SU-DHL-6 (cell line): ENCODE results near the gene DISP3.

Experiments used
- CTCF ChIP-seq: fragments of 200-600 bp; sonication (generic); IDR thresholded peaks from one replicate; pipeline ENCODE4 v1.5.1; 2017; ENCODE audit warnings: antibody characterized with exemption, mild to moderate bottlenecking, low read length, moderate library complexity; ENCODE audit not compliant: insufficient read depth, poor library complexity, severe bottlenecking
- EZH2phosphoT487 ChIP-seq: fragments of 200-600 bp; sonication (generic), shearing (Covaris generic); conservative IDR thresholded peaks from 2 replicates; pipeline ENCODE4 v1.6.1; 2018; ENCODE audit warnings: mild to moderate bottlenecking, antibody characterized with exemption, low read length, moderate library complexity, mixed read lengths

GRCh38 chr1:11569551-11569950 lies 90.6 kb downstream of the DISP3 start:
- TF ChIP-seq CTCF (no peak), EZH2phosphoT487 (no peak)
